MG63 (cell line): ENCODE data around the gene CDC42EP5. TPM values are rescaled to one million over a fixed set of nuclear protein-coding genes. Genes with fewer than 3 reads are reported as not detected.

Experiments used
- DNase-seq: peaks from one replicate; pipeline ENCODE4 v3.0.0-alpha.2; 2020
- H3K27me3 ChIP-seq: fragments of 250-450 bp; sonication (Bioruptor Pico); 2 replicates; pipeline ENCODE4 v1.5.1; 2020; ENCODE audit warnings: mild to moderate bottlenecking, moderate library complexity
- H3K36me3 ChIP-seq: fragments of 250-450 bp; sonication (Bioruptor Pico); 2 replicates; pipeline ENCODE4 v1.5.1; 2020; ENCODE audit warnings: mild to moderate bottlenecking, moderate library complexity
- H3K4me3 ChIP-seq: fragments of 250-450 bp; sonication (Bioruptor Pico); 2 replicates; pipeline ENCODE4 v1.5.1; 2020; ENCODE audit warnings: mild to moderate bottlenecking, moderate library complexity
- H3K9me3 ChIP-seq: fragments of 250-450 bp; sonication (Bioruptor Pico); 2 replicates; pipeline ENCODE4 v1.5.1; 2020; ENCODE audit warnings: mild to moderate bottlenecking, moderate library complexity
- total RNA-seq: library from RNA; depleted of rRNA; stranded (reverse); fragments of >200 nt; shearing (Covaris generic); gene quantifications from 2 replicates; pipeline ENCODE4 v1.2.3, GENCODE V29; 2014; ENCODE audit warnings: low replicate concordance

CDC42EP5 gene
- total RNA-seq, 1 experiment from 2014 or later: 4.1 TPM

DNA sequence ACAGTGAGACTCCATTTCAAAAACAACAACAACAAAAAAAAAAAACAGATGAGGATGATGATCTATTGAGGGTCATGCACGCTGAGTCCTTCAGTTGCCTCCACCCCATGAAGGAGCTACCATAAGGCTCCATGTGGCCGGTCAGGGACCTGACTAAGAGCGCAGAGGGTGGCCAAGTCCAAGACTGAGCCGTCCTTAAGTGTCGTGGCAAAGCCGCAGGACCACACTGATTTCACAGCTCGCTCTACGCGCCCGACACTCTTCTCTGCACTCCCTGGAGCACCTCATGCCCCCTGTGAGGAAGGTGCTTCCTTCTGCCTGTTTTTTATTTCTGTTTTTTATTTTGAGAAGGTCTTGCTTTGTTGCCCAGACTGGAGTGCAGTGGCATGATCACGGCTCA lies 45.5 kb downstream of the CDC42EP5 start:
- H3K36me3 ChIP-seq: no peaks in the 10 kb centered on the region
- no peak overlapping the region for H3K4me3 ChIP-seq
- DNase-seq: no peak
- peaks cover 50% of the 10 kb centered on the region for H3K27me3 ChIP-seq
- H3K9me3 ChIP-seq: no peaks in the 10 kb centered on the region

GRCh38 chr19:54426291-54426931 lies 46.7 kb downstream of the CDC42EP5 start:
- DNase-seq: no peak
- Histone ChIP-seq H3K4me3 (no peak overlapping the region), H3K27me3 (peaks cover 39% of the 10 kb centered on the region), H3K9me3 (no peaks in the 10 kb centered on the region), H3K36me3 (no peaks in the 10 kb centered on the region)

DNA sequence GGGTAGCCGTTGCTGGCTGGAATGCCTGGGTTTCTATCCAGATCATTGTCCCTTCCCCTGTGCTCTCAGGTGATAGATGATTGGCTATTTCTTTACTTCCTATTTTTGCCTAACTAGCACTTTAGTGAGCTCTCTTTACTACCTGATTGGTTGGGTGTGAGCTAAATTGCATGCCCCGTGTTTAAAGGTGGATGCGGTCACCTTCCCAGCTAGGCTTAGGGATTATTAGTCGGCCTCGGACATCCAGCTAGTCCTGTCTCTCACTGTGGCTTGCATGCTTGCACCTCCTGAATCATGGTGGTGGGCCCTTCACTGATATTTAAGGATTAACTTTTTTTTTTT lies 47.7 kb downstream of the CDC42EP5 start:
- Histone ChIP-seq H3K4me3 (no peak overlapping the region), H3K36me3 (no peaks in the 10 kb centered on the region), H3K27me3 (peaks cover 30% of the 10 kb centered on the region), H3K9me3 (no peaks in the 10 kb centered on the region)
- DNase-seq: no peak

- DNase-seq: no peak
- Histone ChIP-seq H3K9me3 (no peaks in the 10 kb centered on the region), H3K27me3 (peaks cover 25% of the 10 kb centered on the region), H3K36me3 (no peaks in the 10 kb centered on the region), H3K4me3 (no peak overlapping the region)
Measured at GRCh38 chr19:54424660-54425381, 48.3 kb downstream of the CDC42EP5 start.

DNA sequence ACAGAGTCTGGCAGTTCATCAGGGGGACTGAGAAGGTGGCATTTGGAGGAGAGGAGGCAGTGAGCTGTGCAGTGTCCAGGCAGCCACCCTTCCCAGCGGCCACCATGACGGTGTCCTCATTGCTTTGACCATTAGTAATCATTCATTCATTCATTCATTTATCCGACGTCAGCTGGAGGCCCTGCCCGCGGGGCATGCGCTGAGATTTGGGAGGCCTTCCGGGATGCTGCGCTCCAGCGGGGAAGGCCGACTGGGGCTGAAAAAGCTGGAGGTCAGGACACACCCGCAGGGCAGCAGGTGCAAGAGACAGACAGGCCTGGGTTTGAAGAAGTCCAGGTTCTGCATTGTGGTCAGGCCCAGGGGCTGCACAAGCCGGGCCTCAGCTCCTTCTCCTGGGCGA lies 48.9 kb downstream of the CDC42EP5 start:
- DNase-seq: no peak
- no peak overlapping the region for H3K4me3 ChIP-seq
- H3K9me3 ChIP-seq: no peaks in the 10 kb centered on the region

DNA sequence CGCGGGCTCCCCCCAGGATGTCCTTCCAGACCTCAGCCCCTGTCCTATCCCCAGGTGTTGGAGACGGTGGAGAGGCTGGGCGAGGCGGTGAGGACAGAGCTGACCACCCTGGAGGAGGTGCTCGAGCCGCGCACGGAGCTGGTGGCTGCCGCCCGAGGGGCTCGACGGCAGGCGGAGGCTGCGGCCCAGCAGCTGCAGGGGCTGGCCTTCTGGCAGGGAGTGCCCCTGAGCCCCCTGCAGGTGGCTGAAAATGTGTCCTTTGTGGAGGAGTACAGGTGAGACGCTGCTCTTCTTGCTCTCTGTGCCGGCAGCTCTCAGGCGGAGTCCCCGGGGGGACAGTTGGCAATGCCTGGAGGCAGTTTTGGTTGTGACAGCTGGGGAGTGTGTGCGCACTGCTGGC lies 51.0 kb downstream of the CDC42EP5 start:
- H3K4me3 ChIP-seq: no peak overlapping the region
- H3K27me3 ChIP-seq: peaks cover 24% of the 10 kb centered on the region
- no peak for DNase-seq
- no peaks in the 10 kb centered on the region for H3K36me3 ChIP-seq
- no peaks in the 10 kb centered on the region for H3K9me3 ChIP-seq

More for the DNA sequence above, 48.9 kb downstream of the CDC42EP5 start:
- Histone ChIP-seq H3K27me3 (peaks cover 21% of the 10 kb centered on the region), H3K36me3 (no peaks in the 10 kb centered on the region)

GRCh38 chr19:54421521-54421920 lies 51.6 kb downstream of the CDC42EP5 start:
- no peak overlapping the region for H3K4me3 ChIP-seq
- no peak for DNase-seq
- H3K9me3 ChIP-seq: no peaks in the 10 kb centered on the region
- H3K36me3 ChIP-seq: no peaks in the 10 kb centered on the region
- H3K27me3 ChIP-seq: peaks cover 25% of the 10 kb centered on the region

DNA sequence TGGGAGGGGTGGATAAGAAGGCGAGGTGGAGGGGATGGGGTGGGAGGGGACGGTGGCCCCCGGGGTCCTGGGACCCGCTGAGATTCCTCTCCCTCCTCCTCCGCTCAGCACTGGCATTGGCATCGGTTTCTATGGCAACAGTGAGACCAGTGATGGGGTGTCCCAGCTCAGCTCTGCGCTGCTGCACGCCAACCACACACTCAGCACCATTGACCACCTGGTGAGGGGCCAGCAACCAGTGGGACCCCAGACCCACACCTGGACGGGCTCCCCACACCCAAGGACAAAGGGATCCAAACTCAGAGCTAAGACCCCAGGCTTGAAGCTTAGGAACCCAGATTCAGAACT lies 52.0 kb downstream of the CDC42EP5 start:
- Histone ChIP-seq H3K4me3 (no peak overlapping the region), H3K36me3 (no peaks in the 10 kb centered on the region), H3K9me3 (no peaks in the 10 kb centered on the region), H3K27me3 (peaks cover 28% of the 10 kb centered on the region)
- no peak for DNase-seq

- H3K4me3 ChIP-seq: no peak overlapping the region
- DNase-seq: no peak
- no peaks in the 10 kb centered on the region for H3K36me3 ChIP-seq
Measured at GRCh38 chr19:54420383-54421168, 52.5 kb downstream of the CDC42EP5 start.

GRCh38 chr19:54420068-54420382 lies 53.1 kb downstream of the CDC42EP5 start:
- H3K36me3 ChIP-seq: no peaks in the 10 kb centered on the region
- peaks cover 27% of the 10 kb centered on the region for H3K27me3 ChIP-seq
- DNase-seq: no peak
- H3K4me3 ChIP-seq: no peak overlapping the region
- no peaks in the 10 kb centered on the region for H3K9me3 ChIP-seq

More at GRCh38 chr19:54420383-54421168, 52.5 kb downstream of the CDC42EP5 start:
- Histone ChIP-seq H3K9me3 (no peaks in the 10 kb centered on the region), H3K27me3 (peaks cover 28% of the 10 kb centered on the region)

- Histone ChIP-seq H3K36me3 (no peaks in the 10 kb centered on the region), H3K4me3 (no peak overlapping the region), H3K27me3 (peaks cover 33% of the 10 kb centered on the region), H3K9me3 (no peaks in the 10 kb centered on the region)
- DNase-seq: no peak
Measured at GRCh38 chr19:54418930-54419800, 53.9 kb downstream of the CDC42EP5 start.

DNA sequence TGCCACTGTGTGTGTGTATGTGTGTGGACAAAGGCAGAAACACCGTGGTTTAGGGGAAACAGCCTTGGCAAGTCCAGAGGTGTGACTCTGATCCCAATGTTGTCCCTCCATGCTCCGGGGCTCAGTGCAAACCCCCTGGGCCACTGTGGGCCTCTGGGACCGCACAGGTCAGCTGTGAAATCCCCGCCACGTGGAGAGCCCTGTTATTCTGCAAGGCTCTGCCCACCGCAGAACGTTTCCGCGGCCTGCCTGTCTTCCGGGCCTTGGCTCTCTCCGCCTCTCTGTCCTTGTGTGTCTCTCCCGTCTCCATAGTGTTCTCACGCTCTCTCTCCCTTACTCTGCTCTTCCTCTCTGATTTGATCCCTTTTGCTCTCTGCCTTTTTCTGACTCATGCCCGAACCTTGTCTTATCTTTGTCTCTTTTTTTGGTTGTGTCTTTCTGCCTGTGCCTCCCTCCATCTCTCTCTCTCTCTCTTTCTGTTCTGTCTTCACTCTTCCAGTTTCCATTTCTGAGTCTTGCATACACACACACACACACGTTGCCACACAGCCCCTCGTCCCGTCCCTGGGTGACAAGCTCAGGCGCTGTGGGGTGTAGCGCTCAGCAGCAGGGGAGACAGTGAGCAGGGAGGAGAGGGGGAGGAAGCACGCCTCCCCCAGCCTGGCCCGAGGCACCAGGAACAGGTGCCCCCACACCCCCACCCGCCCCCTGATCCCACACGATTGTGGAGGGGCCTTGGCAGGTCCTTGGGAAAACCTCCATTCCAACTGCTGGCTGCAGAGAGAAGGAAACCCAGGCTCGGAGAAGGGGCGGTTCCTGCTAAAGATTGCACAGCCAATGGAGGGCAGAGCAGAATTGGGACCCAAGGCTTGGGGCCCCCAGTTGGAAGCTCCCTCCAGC lies 54.8 kb downstream of the CDC42EP5 start:
- Histone ChIP-seq H3K36me3 (no peaks in the 10 kb centered on the region), H3K27me3 (peaks cover 33% of the 10 kb centered on the region), H3K4me3 (no peak overlapping the region), H3K9me3 (no peaks in the 10 kb centered on the region)
- DNase-seq: no peak

DNA sequence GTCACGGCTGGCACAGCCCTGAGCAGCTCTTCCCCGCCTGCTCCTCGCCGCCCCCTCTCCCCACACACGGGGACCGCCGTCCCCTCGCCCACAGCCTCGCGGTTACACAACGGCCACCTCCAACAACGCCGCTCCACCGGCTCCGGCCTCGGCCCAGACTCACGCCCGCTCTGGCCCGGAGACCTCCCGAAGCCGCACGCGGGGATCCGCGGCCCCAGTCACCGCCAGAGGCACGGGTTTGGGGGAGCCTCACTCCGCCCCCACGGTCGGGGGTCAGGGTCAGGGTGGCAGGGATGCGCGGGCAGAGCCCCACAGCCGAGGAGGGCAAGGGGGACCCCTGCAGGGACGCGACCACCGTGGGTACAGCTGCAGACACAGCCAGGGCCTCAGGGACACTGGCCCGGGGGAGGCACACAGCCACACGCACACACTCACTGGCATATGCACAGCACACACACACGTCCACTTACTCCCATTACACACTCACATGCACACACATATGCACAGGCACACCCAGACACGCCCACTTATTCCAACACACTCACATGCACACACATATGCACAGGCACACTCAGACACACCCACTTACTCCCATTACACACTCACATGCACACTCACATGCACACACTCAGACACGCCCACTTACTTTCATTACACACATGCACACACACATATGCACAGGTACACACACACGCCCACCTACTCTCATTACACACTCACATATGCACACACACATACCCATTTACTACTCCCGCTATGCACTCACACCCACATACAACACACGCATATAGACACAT lies 56.2 kb downstream of the CDC42EP5 start:
- H3K36me3 ChIP-seq: no peaks in the 10 kb centered on the region
- no peak for DNase-seq

DNA sequence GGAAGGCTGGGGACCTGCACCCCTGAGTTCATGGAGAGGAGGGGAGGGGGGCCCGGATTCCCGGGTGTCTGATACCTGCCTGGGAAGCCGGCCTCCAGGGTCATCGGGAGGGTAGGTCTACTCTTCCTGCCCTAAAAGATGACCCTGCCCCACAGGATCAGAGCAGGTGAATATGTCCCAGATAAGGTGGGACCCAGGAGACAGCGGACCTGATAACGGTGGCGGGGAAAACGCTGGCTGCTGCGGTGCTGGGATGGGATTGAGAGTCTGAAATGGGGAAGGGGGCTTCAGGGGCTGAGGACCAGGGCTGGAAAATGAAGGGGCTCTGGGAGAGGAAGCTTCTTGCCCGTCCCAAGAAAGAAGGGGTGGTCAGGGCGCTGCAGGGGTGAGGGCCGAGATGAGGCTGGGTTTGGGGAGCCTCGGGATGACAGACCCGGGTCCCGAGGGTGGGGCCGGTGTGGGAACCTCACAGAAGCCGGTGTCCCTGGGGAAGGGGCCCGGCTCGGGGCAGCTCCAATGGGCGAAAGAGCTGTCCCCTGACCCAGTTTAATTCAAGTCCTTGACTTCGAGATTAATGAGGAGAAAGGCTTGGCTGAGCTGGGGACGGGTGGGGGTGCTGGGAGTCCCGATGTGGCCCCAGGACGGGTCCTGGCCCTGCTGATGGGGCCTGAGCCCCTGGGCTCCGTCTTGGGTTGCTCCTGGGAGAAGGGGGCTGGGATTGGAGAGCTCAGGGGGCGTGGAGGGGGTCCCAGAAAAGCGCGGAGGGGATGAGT lies 57.0 kb downstream of the CDC42EP5 start:
- H3K4me3 ChIP-seq: no peak overlapping the region
- peaks cover 34% of the 10 kb centered on the region for H3K27me3 ChIP-seq
- no peak for DNase-seq
- no peaks in the 10 kb centered on the region for H3K9me3 ChIP-seq
- H3K36me3 ChIP-seq: no peaks in the 10 kb centered on the region

More for the DNA sequence above, 56.2 kb downstream of the CDC42EP5 start:
- Histone ChIP-seq H3K27me3 (peaks cover 33% of the 10 kb centered on the region), H3K4me3 (no peak overlapping the region), H3K9me3 (no peaks in the 10 kb centered on the region)
